ENCODE results near the gene PLCZ1. TPM values are rescaled to one million over a fixed set of nuclear protein-coding genes. Genes with fewer than 3 reads are reported as not detected.

Gene PLCZ1
- total and polyA plus RNA-seq, 4 donors = 0.42 TPM; not detected in 3

DNA sequence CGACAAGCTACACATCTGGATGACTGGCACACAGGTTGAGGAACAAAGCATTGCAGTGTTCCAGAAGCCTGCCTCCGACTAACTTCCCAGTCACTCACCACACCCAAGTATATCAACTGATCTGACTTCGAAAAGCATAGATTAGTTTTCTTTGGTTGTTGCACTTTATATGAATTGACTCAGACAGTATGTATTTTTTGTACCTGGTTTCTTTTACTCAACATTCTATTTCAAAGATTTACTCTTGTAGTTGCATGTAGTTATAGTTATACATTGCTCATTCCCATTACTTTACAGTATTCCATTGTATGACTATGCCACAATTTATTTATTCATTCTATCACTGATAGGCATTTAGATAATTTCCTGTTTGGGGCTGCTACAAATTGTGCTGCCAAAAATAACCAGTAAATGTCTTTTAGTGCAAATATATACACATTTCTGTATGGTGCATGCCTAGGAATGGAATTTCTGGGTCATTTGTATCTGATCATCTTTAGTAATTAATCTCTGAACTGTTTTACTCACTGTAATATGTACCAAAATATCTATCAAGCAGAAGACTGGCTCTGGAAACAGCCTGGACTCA lies 17.8 kb downstream of the PLCZ1 start:
- 84% methylated on average over 3 of the region's 3 CpGs for WGBS
- DNase-seq (ENCODE audit: low spot score) = no peak
- Histone ChIP-seq H3K27ac (ENCODE audit: low read depth in 1 of 2, low read length in 2 of 2) (no peak overlapping the region), H3K4me3 (ENCODE audit: low read depth in 1 of 3, low read length in 3 of 3) (no peak overlapping the region), H3K4me1 (ENCODE audit: control insufficient read depth in 4 of 4, insufficient read depth in 4 of 4, low read length in 3 of 4) (no peaks in the 10 kb centered on the region), H3K9me3 (ENCODE audit: control insufficient read depth in 4 of 4, low read length in 3 of 4) (no peaks in the 10 kb centered on the region), H3K27me3 (ENCODE audit: control insufficient read depth in 4 of 4, insufficient read depth in 4 of 4, low read length in 3 of 4) (no peaks in the 10 kb centered on the region), H3K9ac (ENCODE audit: low read depth in 1 of 2, low read length in 2 of 2) (no peak overlapping the region), H3K36me3 (ENCODE audit: control insufficient read depth in 4 of 4, insufficient read depth in 3 of 4, low read depth in 1 of 4, low read length in 3 of 4) (no peaks in the 10 kb centered on the region)
- no peak for TF ChIP-seq HNF4G (IDR thresholded peaks at IDR 0.05)
- no peak for TF ChIP-seq RXRA (IDR thresholded peaks at IDR 0.05)
- TF ChIP-seq, protein P1, sequence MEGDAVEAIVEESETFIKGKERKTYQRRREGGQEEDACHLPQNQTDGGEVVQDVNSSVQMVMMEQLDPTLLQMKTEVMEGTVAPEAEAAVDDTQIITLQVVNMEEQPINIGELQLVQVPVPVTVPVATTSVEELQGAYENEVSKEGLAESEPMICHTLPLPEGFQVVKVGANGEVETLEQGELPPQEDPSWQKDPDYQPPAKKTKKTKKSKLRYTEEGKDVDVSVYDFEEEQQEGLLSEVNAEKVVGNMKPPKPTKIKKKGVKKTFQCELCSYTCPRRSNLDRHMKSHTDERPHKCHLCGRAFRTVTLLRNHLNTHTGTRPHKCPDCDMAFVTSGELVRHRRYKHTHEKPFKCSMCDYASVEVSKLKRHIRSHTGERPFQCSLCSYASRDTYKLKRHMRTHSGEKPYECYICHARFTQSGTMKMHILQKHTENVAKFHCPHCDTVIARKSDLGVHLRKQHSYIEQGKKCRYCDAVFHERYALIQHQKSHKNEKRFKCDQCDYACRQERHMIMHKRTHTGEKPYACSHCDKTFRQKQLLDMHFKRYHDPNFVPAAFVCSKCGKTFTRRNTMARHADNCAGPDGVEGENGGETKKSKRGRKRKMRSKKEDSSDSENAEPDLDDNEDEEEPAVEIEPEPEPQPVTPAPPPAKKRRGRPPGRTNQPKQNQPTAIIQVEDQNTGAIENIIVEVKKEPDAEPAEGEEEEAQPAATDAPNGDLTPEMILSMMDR (IDR thresholded peaks at IDR 0.05; ENCODE audit: low read depth, low read length, missing input control) = no peak
- TF ChIP-seq SP1 (IDR thresholded peaks at IDR 0.05) = no peak
- TF ChIP-seq ZBTB33 (IDR thresholded peaks at IDR 0.05) = no peak
- TF ChIP-seq HNF4A (conservative IDR thresholded peaks at IDR 0.05) = no peak
- TF ChIP-seq, protein P2, sequence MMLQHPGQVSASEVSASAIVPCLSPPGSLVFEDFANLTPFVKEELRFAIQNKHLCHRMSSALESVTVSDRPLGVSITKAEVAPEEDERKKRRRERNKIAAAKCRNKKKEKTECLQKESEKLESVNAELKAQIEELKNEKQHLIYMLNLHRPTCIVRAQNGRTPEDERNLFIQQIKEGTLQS (IDR thresholded peaks at IDR 0.05) = no peak
- TF ChIP-seq EGR1 (IDR thresholded peaks at IDR 0.05; ENCODE audit: low read depth in 2 of 2) = no peak
- no peak for TF ChIP-seq FOXA2 (IDR thresholded peaks at IDR 0.05)
- TF ChIP-seq YY1 (IDR thresholded peaks at IDR 0.05) = no peak
- no peak for TF ChIP-seq JUND (IDR thresholded peaks at IDR 0.05)
- no peak for TF ChIP-seq FOXA1 (IDR thresholded peaks at IDR 0.05)
- no peak for TF ChIP-seq GABPA (IDR thresholded peaks at IDR 0.05 in 1 of 2, conservative IDR thresholded peaks at IDR 0.05 in 1 of 2)
- no peak for TF ChIP-seq NR2F2 (IDR thresholded peaks at IDR 0.05)
- no peak for TF ChIP-seq TAF1 (conservative IDR thresholded peaks at IDR 0.05)
- no peak for TF ChIP-seq RAD21 (IDR thresholded peaks at IDR 0.05)

GRCh38 chr12:18718462-18718861 lies 19.4 kb downstream of the PLCZ1 start:
- DNase-seq (ENCODE audit: low spot score) = no peak
- Histone ChIP-seq H3K9ac (ENCODE audit: low read depth in 1 of 2, low read length in 2 of 2) (no peak overlapping the region), H3K9me3 (ENCODE audit: control insufficient read depth in 4 of 4, low read length in 3 of 4) (no peaks in the 10 kb centered on the region), H3K36me3 (ENCODE audit: control insufficient read depth in 4 of 4, insufficient read depth in 3 of 4, low read depth in 1 of 4, low read length in 3 of 4) (no peaks in the 10 kb centered on the region), H3K4me1 (ENCODE audit: control insufficient read depth in 4 of 4, insufficient read depth in 4 of 4, low read length in 3 of 4) (no peaks in the 10 kb centered on the region), H3K27me3 (ENCODE audit: control insufficient read depth in 4 of 4, insufficient read depth in 4 of 4, low read length in 3 of 4) (no peaks in the 10 kb centered on the region), H3K4me3 (ENCODE audit: low read depth in 1 of 3, low read length in 3 of 3) (no peak overlapping the region), H3K27ac (ENCODE audit: low read depth in 1 of 2, low read length in 2 of 2) (no peak overlapping the region)
- TF ChIP-seq FOXA2 (IDR thresholded peaks at IDR 0.05) = no peak
- no peak for TF ChIP-seq SP1 (IDR thresholded peaks at IDR 0.05)
- no peak for TF ChIP-seq ZBTB33 (IDR thresholded peaks at IDR 0.05)
- TF ChIP-seq TAF1 (conservative IDR thresholded peaks at IDR 0.05) = no peak
- no peak for TF ChIP-seq MAX (IDR thresholded peaks at IDR 0.05)
- TF ChIP-seq NR2F2 (IDR thresholded peaks at IDR 0.05) = no peak
- TF ChIP-seq EGR1 (IDR thresholded peaks at IDR 0.05; ENCODE audit: low read depth in 2 of 2) = no peak
- no peak for TF ChIP-seq YY1 (IDR thresholded peaks at IDR 0.05)
- TF ChIP-seq HNF4G (IDR thresholded peaks at IDR 0.05) = no peak
- no peak for TF ChIP-seq FOXA1 (IDR thresholded peaks at IDR 0.05)
- TF ChIP-seq, protein P1 (IDR thresholded peaks at IDR 0.05; ENCODE audit: low read depth, low read length, missing input control) = no peak
